Liver (tissue), 9 donors: ENCODE data around the gene EIF4H. TPM values are rescaled to one million over a fixed set of nuclear protein-coding genes. Genes with fewer than 3 reads are reported as not detected.

ENCODE experiments used
- DNase-seq: peaks from one replicate; pipeline ENCODE4 v3.0.0-alpha.2; 2017; ENCODE audit warnings: low spot score
- H3K27ac ChIP-seq, 2 donors: one replicate each; pipeline ENCODE4 v1.7.0; 2013; ENCODE audit warnings: inconsistent platforms in 2 of 2, low read length in 2 of 2, control low read depth in 1 of 2, low read depth in 1 of 2, mild to moderate bottlenecking in 1 of 2
- H3K27me3 ChIP-seq, 4 donors: one replicate each; pipeline versions ENCODE4 v1.6.1 to v1.7.0; 2013; ENCODE audit warnings: low read length in 3 of 4, inconsistent platforms in 1 of 4, mild to moderate bottlenecking in 1 of 4, moderate library complexity in 1 of 4; ENCODE audit not compliant: control insufficient read depth in 4 of 4, insufficient read depth in 4 of 4
- H3K36me3 ChIP-seq, 4 donors: one replicate each; pipeline versions ENCODE4 v1.6.1 to v1.7.0; 2013; ENCODE audit warnings: low read length in 3 of 4, mild to moderate bottlenecking in 3 of 4, low read depth in 1 of 4, moderate library complexity in 1 of 4; ENCODE audit not compliant: control insufficient read depth in 4 of 4, insufficient read depth in 3 of 4
- H3K4me1 ChIP-seq, 4 donors: one replicate each; pipeline versions ENCODE4 v1.6.1 to v1.7.0; 2013; ENCODE audit warnings: low read length in 3 of 4, mild to moderate bottlenecking in 3 of 4, moderate library complexity in 1 of 4; ENCODE audit not compliant: control insufficient read depth in 4 of 4, insufficient read depth in 4 of 4
- H3K4me3 ChIP-seq, 3 donors: one replicate each; pipeline versions ENCODE4 v1.6.1 to v1.7.0; 2013; ENCODE audit warnings: low read length in 3 of 3, control low read depth in 1 of 3, low read depth in 1 of 3, mild to moderate bottlenecking in 1 of 3
- H3K9ac ChIP-seq, 2 donors: one replicate each; pipeline ENCODE4 v1.7.0; 2013; ENCODE audit warnings: low read length in 2 of 2, mild to moderate bottlenecking in 2 of 2, moderate library complexity in 2 of 2, control low read depth in 1 of 2, low read depth in 1 of 2
- H3K9me3 ChIP-seq, 4 donors: one replicate each; pipeline versions ENCODE4 v1.6.1 to v1.7.0; 2013; ENCODE audit warnings: low read length in 3 of 4; ENCODE audit not compliant: control insufficient read depth in 4 of 4
- CTCF ChIP-seq: fragments of 150-350 bp; IDR thresholded peaks from 2 replicates; pipeline ENCODE4 v1.5.1; 2017; ENCODE audit warnings: improper control_type of control experiment, low read depth, low read length; ENCODE audit not compliant: missing input control
- EGR1 ChIP-seq, 2 donors: IDR thresholded peaks; 2 replicates each; pipeline ENCODE4 v1.6.1; 2016 to 2018; ENCODE audit warnings: antibody characterized with exemption in 2 of 2, low read depth in 2 of 2
- FOXA1 ChIP-seq: IDR thresholded peaks from 2 replicates; pipeline ENCODE4 v1.6.1; 2016; ENCODE audit warnings: antibody characterized with exemption
- FOXA2 ChIP-seq: IDR thresholded peaks from 2 replicates; pipeline ENCODE4 v1.6.1; 2016; ENCODE audit warnings: antibody characterized with exemption
- GABPA ChIP-seq, 2 donors: IDR thresholded peaks in 1 of 2; conservative IDR thresholded peaks in 1 of 2; 2 replicates each; pipeline ENCODE4 v1.6.1; 2016; ENCODE audit warnings: antibody characterized with exemption in 2 of 2, mild to moderate bottlenecking in 1 of 2, moderate library complexity in 1 of 2
- HNF4G ChIP-seq: IDR thresholded peaks from 2 replicates; pipeline ENCODE4 v1.6.1; 2016; ENCODE audit warnings: antibody characterized with exemption
- JUND ChIP-seq, 2 donors: IDR thresholded peaks; 2 replicates each; pipeline ENCODE4 v1.6.1; 2016; ENCODE audit warnings: antibody characterized with exemption in 2 of 2
- MAX ChIP-seq: IDR thresholded peaks from 2 replicates; pipeline ENCODE4 v1.6.1; 2016; ENCODE audit warnings: antibody characterized with exemption
- NR2F2 ChIP-seq: IDR thresholded peaks from 2 replicates; pipeline ENCODE4 v1.6.1; 2016; ENCODE audit warnings: antibody characterized with exemption
- RAD21 ChIP-seq, 2 donors: IDR thresholded peaks; 2 replicates each; pipeline ENCODE4 v1.6.1; 2016; ENCODE audit warnings: antibody characterized with exemption in 2 of 2, mild to moderate bottlenecking in 2 of 2
- REST ChIP-seq: IDR thresholded peaks from 2 replicates; pipeline ENCODE4 v1.6.1; 2016; ENCODE audit warnings: antibody characterized with exemption, mild to moderate bottlenecking
- RXRA ChIP-seq, 2 donors: IDR thresholded peaks; 2 replicates each; pipeline ENCODE4 v1.6.1; 2017 to 2018; ENCODE audit warnings: antibody characterized with exemption in 2 of 2, mild to moderate bottlenecking in 1 of 2
- SP1 ChIP-seq: IDR thresholded peaks from 2 replicates; pipeline ENCODE4 v1.6.1; 2018; ENCODE audit warnings: antibody characterized with exemption, mild to moderate bottlenecking
- TAF1 ChIP-seq: conservative IDR thresholded peaks from 2 replicates; pipeline ENCODE4 v1.6.1; 2016; ENCODE audit warnings: antibody characterized with exemption, mild to moderate bottlenecking
- YY1 ChIP-seq: IDR thresholded peaks from 2 replicates; pipeline ENCODE4 v1.6.1; 2016; ENCODE audit warnings: antibody characterized with exemption, mild to moderate bottlenecking
- ZBTB33 ChIP-seq: IDR thresholded peaks from 2 replicates; pipeline ENCODE4 v1.6.1; 2016; ENCODE audit warnings: antibody characterized with exemption
- WGBS: extraction: QIAGEN DNeasy Blood & Tissue Kit; methylation state at CpG from one replicate; pipeline ENCODE4 v1.1.7; 2013; 5-methylcytosine and 5-hydroxymethylcytosine counted together
- polyA plus RNA-seq, 2 donors: library from polyadenylated mRNA; stranded (reverse) in 1 of 2; unstranded in 1 of 2; fragments of 200-250 nt in 1 of 2; fragments of >200 nt in 1 of 2; fragmentation: Nextera tagmentation in 1 of 2; extraction: Ambion mirVana in 1 of 2; gene quantifications; one replicate each; pipeline versions ENCODE4 v1.2.1 to v1.2.3, GENCODE V29; 2013 to 2015
- total RNA-seq, 2 donors: library from RNA; depleted of rRNA; stranded (reverse); fragments of >200 nt; gene quantifications; one replicate each; pipeline ENCODE4 v1.2.3, GENCODE V29; 2014
- TF ChIP-seq, protein P1 (sequence below): IDR thresholded peaks from 2 replicates; pipeline ENCODE4 v1.6.1; 2016; ENCODE audit warnings: antibody characterized with exemption
- donor health status: healthy.
- donor health status: healthy.
- donor health status: healthy.
- donor health status: healthy.
- donor health status: healthy.

Gene EIF4H
- total and polyA plus RNA-seq, 4 donors, result 81.6 to 166 (median 152) TPM

DNA sequence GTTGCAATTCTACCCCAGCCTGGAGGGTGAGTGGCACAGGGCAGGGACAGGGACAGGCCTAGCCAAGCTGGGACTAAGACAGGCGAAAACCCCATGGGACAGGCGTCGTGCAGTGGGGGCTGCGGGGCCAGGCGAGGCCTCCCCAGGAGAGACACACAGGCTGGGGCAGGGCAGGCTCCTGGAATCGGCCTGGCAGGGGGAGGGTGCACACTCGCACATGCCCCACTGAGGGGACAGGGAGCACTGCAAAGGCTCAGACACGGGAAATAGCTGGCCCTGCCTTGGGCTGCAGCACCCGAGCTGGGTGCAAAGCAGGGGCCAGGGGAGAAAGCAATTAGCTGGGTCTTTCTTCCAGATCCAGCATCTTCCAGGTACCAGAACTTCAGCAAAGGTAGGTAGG, 46.1 kb downstream of the EIF4H start:
- whole genome bisulfite sequencing, result 29% methylated on average over 9 of the region's 9 CpGs
- no peaks in the 10 kb centered on the region for H3K9me3 ChIP-seq
- H3K4me1 ChIP-seq, result peaks cover 10 to 33% (median 23%) of the 10 kb centered on the region in 4 donors
- no peaks in the 10 kb centered on the region for H3K36me3 ChIP-seq
- H3K4me3 ChIP-seq, result peak overlapping the region in 2 of 3 donors; percentile 21 to 37
- peak; percentile 3 for TF ChIP-seq CTCF
- TF ChIP-seq NR2F2, result no peak
- peak overlapping the region in 1 of 2 donors; percentile 47 for H3K9ac ChIP-seq
- no peak for DNase-seq
- no peaks in the 10 kb centered on the region for H3K27me3 ChIP-seq
- H3K27ac ChIP-seq, result peak overlapping the region; percentile 71 to 84

DNA sequence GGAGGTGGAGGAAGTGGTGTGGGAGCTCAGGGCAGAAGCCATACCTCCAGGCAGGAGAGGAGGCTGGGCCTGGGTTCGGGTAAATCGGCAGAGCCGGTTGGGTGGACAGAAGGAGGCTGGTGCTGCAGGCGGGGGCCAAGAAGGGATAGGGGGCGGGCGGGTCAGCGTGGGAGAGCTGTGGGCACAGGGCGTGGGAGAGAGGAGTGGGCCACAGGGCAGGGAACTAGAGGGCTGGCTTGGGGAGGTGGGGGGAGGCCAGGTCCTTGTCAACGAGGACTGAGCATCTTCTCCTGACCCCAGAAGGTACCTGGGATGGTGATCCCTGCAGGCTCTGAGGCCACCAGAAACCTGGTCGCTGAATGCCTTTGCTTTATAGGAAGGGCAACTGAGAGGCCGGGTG, 47.6 kb downstream of the EIF4H start:
- DNase-seq, result no peak
- WGBS, result 94% methylated on average over 11 of the region's 11 CpGs
- H3K4me3 ChIP-seq, result no peak overlapping the region
- H3K9me3 ChIP-seq, result no peaks in the 10 kb centered on the region
- H3K27ac ChIP-seq, result no peak overlapping the region
- H3K36me3 ChIP-seq, result peaks cover 0 to 2% (median 1%) of the 10 kb centered on the region in 4 donors
- H3K4me1 ChIP-seq, result peaks cover 5 to 25% (median 15%) of the 10 kb centered on the region in 4 donors
- TF ChIP-seq ZBTB33, result no peak
- no peak for TF ChIP-seq MAX
- H3K27me3 ChIP-seq, result no peaks in the 10 kb centered on the region
- no peak overlapping the region for H3K9ac ChIP-seq

GRCh38 chr7:74222851-74223710, 48.9 kb downstream of the EIF4H start:
- DNase-seq, result no peak
- Histone ChIP-seq H3K9me3 (no peaks in the 10 kb centered on the region), H3K9ac (no peak overlapping the region), H3K4me3 (no peak overlapping the region), H3K4me1 (peaks cover 5 to 20% (median 14%) of the 10 kb centered on the region in 4 donors), H3K27ac (no peak overlapping the region), H3K27me3 (no peaks in the 10 kb centered on the region), H3K36me3 (peaks cover 0 to 2% (median 1%) of the 10 kb centered on the region in 4 donors)
- 89% methylated on average over 17 of the region's 17 CpGs for WGBS
- TF ChIP-seq GABPA (IDR thresholded peaks at IDR 0.05 in 1 of 2, conservative IDR thresholded peaks at IDR 0.05 in 1 of 2), result no peak
- no peak for TF ChIP-seq JUND (IDR thresholded peaks at IDR 0.05)
- no peak for TF ChIP-seq HNF4G
- no peak for TF ChIP-seq REST
- TF ChIP-seq RXRA (IDR thresholded peaks at IDR 0.05), result no peak
- TF ChIP-seq TAF1, result no peak
- TF ChIP-seq FOXA2, result no peak
- TF ChIP-seq SP1, result no peak
- TF ChIP-seq MAX, result no peak
- no peak for TF ChIP-seq YY1
- TF ChIP-seq RAD21 (IDR thresholded peaks at IDR 0.05), result no peak
- no peak for TF ChIP-seq EGR1 (IDR thresholded peaks at IDR 0.05; ENCODE audit: low read depth in 2 of 2)
- no peak for TF ChIP-seq FOXA1
- TF ChIP-seq, protein P1, sequence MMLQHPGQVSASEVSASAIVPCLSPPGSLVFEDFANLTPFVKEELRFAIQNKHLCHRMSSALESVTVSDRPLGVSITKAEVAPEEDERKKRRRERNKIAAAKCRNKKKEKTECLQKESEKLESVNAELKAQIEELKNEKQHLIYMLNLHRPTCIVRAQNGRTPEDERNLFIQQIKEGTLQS, result no peak
- no peak for TF ChIP-seq NR2F2
